Measurements from ENCODE around the gene PTPRG.

- TF ChIP-seq CTCF (IDR thresholded peaks at IDR 0.05; ENCODE audit: low read depth, low read length, missing input control) = no peak
- no peak for TF ChIP-seq RAD21 (IDR thresholded peaks at IDR 0.05)
- TF ChIP-seq REST (IDR thresholded peaks at IDR 0.05) = no peak
- TF ChIP-seq EGR1 (IDR thresholded peaks at IDR 0.05; ENCODE audit: low read depth in 2 of 2) = no peak
- TF ChIP-seq TAF1 (conservative IDR thresholded peaks at IDR 0.05) = no peak
- no peak for TF ChIP-seq MAX (IDR thresholded peaks at IDR 0.05)
- TF ChIP-seq SP1 (IDR thresholded peaks at IDR 0.05) = no peak
- TF ChIP-seq YY1 (IDR thresholded peaks at IDR 0.05) = no peak
- TF ChIP-seq JUND (IDR thresholded peaks at IDR 0.05) = no peak
- TF ChIP-seq FOXA1 (IDR thresholded peaks at IDR 0.05) = no peak
- no peak for TF ChIP-seq RXRA (IDR thresholded peaks at IDR 0.05)
- no peak for TF ChIP-seq ZBTB33 (IDR thresholded peaks at IDR 0.05)
- no peak for TF ChIP-seq HNF4A (conservative IDR thresholded peaks at IDR 0.05)
- TF ChIP-seq GABPA (IDR thresholded peaks at IDR 0.05 in 1 of 2, conservative IDR thresholded peaks at IDR 0.05 in 1 of 2) = no peak
These were observed 20.9 kb downstream of the PTPRG start for GRCh38 chr3:61582287-61582686.

Measured in liver (tissue), 3 donors.